T-helper 2 cell treated with Interferon-gamma antibody and Interleukin-4, amounts not matched to agents 100 ng/mL and 5 ng/mL, for 36 hours (primary cell): Measurements from ENCODE around the gene GPI. TPM values are rescaled to one million over a fixed set of nuclear protein-coding genes. Genes with fewer than 3 reads are reported as not detected.
"Not testable (repeated sequence)": the region's sequence is repeated elsewhere in the genome, so short reads cannot be mapped to it uniquely, and the experiment has no call there.

Experiments used
- intact Hi-C: fragments of 100-400 bp; cut with micrococcal nuclease; formaldehyde crosslinking; loops from one replicate; pipeline ENCODE4 v1.15.1; 2023
- total RNA-seq: library from RNA; stranded (reverse); gene quantifications from 2 replicates; pipeline ENCODE4 v1.2.3, GENCODE V29; 2022

GPI gene
- total RNA-seq, 1 donor from 2014 or later = 624 TPM

DNA sequence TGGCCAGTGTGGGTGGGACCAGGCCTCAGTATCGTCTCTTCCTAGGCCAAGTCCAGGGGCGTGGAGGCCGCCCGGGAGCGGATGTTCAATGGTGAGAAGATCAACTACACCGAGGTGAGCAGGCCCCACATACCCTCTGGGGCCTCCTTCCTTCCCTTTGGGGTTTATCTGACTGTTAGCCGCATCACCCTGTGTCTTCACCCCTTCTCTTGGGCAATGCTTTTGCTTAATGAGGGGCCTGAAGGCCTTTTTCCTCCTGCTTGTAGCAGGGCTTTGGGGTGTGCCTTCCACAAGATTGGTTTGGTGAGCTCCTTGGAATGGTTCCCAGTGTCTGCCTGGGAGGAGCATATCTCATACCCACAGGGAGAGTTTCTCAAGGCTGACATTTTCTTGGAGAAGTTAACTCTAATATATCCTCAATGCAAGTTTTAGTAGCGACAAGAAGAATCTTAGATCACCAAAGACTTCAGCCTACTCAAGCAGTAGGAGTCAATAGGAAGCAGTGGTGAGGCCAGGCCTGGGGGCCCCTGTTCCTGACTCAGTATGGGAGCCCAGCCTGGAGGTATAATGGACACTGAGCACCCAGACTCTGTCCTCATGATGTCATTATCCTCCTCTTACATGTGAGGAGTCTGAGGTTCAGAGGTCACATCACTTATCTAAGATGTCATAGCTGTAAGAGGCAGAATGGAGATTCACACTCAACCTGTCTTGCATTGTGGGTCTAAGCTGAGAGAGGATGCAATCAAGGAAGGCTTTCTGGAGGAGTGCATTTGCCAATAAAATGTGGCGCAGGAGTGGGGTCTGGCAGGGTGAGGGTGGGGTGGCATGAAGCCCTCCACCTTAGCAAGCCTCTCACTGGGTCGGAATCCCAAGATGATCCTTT is 2.0 kb downstream of the GPI start:
- intact Hi-C loops = no loop called here

DNA sequence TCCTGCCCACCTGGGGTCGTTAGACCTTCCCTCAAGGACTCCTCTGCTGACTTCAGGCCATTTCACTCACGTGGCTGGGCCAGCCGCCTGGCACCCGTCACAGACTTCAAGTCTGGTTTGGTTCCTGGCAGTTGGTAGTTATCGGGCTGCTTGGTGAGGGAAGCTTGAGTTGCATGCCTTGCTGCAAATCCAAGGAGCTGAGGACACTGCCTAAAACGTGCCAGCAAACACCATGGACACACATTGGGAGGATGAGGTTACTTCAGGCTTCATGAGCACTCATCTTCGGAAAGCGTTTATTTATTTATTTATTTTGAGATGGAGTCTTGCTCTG is 2.6 kb downstream of the GPI start:
- intact Hi-C loops = no loop called here

DNA sequence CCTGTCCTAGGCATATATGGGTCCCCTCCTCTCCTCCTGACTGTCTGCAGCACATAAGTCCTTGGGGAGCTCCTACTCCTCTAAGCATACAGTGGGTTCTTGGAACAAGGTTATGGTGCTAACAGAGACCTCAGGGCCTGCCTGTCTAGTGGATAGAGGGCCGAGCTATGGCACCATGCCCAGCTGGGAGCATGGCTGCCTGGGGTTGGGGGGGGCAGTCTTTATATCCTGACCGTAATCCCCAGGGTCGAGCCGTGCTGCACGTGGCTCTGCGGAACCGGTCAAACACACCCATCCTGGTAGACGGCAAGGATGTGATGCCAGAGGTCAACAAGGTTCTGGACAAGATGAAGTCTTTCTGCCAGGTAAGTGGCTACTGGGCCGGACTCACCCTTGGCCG is 3.3 kb downstream of the GPI start:
- intact Hi-C loops = no loop called here

DNA sequence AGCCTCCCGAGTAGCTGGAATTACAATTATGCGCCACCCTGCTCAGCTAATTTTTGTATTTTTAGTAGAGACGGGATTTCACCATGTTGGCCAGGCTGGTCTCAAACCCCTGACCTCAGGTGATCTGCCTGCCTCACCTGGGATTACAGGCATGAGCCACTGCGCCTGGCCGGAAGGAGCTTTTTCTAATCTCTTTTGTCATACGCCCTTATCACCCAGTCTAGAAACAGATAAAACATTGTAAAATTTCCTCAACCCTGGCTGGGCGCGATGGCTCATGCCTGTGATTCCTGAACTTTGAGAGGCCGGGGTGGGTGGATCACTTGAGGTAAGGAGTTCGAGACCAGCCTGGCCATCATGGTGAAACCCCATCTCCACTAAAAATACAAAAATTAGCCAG is 4.2 kb downstream of the GPI start:
- intact Hi-C loops = not testable (repeated sequence)

DNA sequence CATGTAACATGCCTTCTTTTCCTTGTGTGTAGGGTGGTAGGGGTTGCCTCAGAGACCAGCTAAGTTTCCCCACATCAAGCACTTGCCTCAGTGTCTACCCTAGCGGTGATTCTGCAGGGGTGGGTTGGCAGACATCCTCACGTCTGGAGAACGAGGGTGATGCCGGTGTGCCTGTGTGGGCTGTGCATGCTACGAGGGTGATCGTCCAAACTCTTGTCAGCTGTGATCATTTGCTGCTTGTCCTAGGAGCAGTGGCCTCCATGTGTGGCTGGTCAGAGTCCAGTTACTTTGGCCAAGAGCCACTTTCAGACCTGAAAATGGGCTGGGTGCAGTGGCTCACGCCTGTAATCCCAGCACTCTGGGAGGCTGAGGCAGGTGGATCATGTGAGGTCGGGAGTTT is 5.1 kb downstream of the GPI start:
- intact Hi-C loops = no loop called here

DNA sequence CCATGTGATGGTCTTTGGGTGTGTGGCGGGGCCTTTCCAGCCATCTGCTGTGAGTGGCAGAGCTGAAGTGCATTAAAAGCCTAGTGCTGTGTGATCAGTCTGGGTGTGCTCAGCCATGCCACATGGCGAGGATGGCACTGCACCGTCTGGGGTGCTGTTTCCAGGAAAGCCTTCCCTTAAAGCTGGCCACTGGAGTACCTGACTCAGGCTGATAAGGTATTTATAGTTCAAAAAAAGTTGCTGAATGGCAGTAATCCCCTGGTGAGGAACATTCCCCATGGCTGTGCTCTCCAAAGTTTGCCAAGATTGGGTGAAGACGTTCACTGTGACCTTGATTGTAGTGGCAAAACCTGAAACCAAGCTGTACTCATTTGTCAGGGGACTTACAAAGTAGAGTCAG is 6.0 kb downstream of the GPI start:
- intact Hi-C loops = no loop called here

DNA sequence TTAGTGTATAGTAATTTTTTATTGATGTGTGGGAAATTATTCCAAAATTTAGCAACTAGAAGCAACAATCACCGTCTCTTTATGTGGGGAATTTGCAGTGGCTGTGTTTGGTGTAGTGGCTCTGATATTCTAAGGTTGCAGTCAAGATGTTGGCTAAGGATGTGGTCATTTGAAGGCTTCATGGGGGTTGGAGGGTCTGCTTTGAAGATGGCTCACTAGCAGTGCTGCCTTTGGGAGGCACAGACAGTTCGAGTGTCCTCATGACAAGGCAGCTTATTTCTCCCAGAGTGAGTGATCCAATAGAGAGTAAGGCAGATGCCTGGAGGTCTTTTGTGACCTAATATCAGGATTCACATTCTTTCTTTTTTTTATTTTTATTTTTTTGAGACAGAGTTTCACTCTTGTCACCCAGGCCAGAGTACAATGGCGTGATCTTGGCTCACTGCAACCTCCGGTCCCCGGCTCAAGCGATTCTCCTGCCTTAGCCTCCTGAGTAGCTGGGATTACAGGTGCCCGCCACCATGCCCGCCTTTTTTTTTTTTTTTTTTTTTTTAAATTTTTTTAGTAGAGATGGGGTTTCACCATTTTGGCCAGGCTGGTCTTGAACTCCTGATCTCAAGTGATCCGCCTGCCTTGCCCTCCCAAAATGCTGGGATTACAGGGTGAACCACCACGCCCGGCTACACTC is 8.7 kb downstream of the GPI start:
- intact Hi-C loops = no loop called here

DNA sequence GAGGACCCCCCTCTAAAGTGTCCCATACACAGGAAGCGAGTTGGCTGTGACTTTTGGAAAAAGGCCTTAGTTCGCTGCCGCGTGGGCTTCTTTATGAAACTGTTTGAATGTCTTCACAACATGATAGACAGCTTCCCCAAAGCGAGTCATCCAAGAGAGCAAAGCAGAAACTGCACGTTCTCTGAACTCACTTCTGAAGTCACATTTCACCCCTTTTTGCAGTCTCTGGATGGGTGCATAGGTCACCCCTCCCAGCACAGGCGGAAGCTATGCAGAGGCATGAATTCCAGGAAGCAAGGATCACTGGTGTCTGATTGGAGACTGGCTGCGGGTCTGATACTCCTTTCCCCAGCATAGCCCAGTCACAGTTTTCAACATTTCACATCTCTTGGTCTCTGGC is 10.6 kb downstream of the GPI start:
- intact Hi-C loops = no loop called here

DNA sequence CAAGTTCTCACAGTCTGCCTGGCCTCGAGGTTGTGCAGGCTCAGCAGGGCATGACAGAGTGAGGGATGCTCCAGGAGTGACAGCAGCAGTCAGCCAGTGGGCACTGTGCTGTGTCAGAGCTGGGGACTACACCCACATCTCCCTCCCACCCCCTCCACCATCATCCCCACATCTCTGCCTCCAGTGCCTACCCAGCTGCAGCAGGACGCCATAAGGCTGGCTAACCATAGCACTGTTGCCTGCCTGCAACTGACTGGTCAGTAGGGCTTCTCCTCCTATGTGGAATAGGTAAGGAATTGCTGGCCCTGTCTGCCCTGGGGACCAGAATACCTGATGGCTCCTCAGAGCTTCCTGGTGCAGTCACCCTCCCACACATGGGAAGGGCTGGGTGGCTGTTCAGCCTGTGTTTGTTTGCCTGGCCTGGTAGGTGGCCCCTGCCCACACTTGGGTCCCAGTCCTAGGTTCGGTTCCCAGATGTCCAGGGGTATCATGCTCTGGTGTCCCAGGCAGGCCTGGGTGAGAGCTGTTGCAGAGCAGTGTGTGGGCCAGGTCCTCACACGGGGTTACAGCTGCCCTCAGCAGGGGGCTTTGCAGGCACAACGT is 15.7 kb downstream of the GPI start:
- intact Hi-C loops = no loop called here

DNA sequence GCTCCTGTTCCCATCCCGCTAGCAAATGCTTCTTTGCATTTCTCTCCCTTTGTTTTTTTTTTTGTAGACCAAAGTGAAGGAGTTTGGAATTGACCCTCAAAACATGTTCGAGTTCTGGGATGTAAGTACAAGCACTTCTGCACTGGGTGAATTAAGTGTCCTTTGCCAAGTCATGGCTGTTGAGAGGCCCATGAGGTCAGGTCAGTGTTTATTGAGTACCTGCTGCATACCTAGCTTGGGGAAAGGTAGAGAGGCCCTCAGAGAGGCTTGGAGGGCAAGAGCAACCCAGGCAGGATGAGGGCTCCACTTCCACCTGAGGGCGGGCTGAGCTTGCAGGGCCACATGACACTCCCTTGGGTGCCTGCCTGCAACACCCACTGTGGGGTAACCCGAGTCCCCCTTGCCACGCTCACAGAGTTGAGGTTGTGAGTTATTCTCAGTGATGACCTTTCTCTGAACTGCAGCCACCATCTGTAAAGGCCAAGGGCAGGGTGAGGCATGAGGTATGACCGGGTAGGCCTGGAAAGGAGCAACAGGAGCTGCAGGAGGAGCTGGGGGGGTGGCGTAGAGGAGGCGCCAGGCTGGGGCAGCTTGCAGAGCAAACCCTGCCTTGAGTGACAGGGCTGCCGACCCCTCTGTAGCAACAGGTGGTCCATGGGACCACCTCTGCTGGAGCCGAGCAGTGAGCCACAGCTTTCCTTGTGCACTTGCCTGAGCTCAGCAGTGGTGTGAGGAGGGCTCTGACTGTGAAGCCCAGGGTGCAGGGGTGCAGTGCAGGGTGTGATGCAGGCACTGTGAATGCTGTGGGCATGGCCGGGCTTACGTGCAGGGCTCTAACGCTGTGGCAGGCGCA is 16.6 kb downstream of the GPI start:
- intact Hi-C loops = no loop called here

DNA sequence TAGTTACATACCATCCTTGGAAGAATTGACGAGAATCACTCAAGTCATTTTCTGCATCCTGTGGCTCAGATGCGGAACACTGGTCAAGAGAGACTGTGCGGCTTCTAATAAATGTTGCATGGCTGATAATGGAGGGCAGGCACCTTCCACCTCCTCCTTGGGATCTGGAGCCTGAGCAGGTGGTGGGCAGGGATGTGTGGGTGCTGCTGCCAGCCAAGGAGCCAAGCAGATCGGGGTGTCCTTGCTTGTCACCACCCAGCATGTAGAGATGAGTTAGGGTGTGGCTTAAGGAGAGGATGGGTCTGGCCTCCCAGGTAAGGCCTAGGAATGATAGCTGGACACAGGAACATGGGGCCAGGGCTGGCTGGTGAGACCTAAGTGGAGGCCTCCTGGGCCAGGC is 17.5 kb downstream of the GPI start:
- intact Hi-C loops = no loop called here

DNA sequence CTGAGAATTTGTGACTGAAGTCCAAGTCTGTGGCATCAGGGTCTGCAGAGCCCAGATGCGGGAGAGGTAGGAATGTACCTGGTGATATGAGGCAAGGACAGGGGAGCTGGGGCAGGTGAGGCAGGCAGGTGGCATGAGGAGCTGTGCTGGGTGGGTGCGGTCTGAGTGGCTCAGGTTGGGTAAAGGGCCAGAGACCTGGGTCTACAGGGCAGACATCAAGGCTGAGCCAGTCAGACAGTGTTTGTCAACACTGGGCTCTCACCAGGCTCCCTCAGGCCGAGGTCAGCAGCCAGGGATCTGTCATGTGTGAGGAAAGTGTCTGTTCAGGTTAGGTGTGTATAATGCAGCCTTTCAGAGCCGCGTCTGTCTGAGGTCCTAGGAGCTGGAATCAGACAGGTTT is 18.6 kb downstream of the GPI start:
- intact Hi-C loops = no loop called here

DNA sequence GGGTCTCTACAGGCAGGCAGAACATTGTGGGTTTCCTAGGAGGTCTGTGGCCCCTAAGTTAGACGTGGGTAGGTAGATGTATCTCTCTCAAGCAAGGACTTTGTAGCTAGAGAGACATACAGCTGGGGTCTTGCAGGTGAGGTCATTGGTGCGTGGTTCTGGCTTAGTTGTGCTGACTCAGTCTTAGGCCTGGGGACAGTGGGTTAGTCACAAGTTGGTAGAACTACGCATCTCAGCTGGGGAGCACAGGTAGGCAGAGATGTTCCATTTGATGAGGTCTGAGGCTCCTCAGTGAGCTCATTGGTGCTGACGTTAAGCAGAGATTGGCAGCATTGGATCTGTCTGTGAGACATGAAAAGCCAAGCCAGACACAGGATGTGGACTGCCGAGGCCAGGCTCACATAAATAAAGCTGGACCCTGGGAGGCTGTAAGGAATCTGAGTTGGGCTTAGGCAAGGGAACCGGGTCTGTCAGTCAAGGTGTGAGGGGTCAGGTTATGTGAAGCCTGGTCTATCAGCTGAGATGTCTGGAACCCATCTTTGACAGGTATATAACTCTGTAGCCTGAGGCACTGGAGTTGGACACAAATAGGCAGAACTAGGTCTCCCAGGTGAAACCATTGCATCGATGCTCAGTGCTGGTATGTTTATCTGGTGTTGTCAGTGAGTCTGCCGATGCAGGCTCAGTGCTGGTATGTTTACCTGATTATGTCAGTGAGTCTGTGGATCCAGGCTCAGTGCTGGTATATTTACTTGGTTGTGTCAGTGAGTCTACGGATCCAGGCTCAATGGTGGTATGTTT is 21.8 kb downstream of the GPI start:
- intact Hi-C loops = loop anchor here (5.0 kb wide), 1 partner anchor 45 kb away; no protein-coding TSS in a partner anchor

DNA sequence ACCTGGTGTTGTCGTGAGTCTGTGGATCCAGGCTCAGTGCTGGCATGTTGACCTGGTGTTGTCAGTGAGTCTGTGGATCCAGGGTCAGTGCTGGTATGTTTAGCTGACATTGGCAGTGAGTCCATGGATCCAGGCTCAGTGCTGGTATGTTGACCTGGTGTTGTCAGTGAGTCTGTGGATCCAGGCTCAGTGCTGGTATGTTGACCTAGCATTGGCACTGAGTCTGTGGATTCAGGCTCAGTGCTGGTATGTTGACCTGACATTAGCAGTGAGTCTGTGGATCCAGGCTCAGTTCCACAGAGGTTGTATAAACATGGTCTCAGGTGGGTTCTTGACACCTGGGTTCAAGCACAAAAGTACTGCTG is 22.4 kb downstream of the GPI start:
- intact Hi-C loops = loop anchor here (5.0 kb wide), 1 partner anchor 45 kb away; no protein-coding TSS in a partner anchor

DNA sequence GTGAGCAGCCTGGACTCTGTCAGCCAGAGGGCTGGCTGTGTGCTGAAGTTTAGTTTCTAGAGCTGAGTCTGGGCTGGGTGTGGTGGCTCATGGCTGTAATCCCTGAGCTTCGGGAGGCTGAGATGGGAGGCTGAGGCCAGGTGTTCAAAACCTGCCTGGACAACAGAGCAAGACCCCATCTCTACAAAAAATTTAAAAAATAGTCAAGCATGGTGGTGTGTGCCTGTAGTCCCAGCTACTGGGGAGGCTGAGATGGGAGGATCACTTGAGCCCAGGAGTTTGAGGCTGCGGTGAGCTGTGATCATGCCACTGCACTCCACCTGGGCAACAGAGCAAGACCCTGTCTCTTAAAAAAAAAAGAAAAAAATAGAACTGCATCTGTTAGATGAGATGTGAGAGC is 23.7 kb downstream of the GPI start:
- intact Hi-C loops = loop anchor here (5.0 kb wide), 1 partner anchor 44 kb away; no protein-coding TSS in a partner anchor

DNA sequence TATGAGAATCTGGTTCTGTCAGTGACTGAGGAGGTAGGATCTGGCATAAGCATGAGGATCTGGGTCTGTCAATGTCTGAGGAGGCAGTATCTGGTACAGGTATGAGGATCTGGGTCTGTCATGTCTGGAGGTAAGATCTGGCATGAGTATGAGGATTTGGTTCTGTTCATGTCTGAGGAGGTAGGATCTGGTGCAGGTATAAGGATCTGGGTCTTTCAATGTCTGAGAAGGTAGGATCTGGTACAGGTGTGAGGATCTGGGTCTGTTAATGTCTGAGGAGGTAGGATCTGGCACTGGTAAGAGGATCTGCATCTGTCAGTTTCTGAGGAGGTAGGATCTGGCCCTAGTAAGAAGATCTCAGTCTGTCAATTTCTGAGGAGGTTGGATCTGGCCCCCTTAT is 26.8 kb downstream of the GPI start:
- intact Hi-C loops = no loop called here

DNA sequence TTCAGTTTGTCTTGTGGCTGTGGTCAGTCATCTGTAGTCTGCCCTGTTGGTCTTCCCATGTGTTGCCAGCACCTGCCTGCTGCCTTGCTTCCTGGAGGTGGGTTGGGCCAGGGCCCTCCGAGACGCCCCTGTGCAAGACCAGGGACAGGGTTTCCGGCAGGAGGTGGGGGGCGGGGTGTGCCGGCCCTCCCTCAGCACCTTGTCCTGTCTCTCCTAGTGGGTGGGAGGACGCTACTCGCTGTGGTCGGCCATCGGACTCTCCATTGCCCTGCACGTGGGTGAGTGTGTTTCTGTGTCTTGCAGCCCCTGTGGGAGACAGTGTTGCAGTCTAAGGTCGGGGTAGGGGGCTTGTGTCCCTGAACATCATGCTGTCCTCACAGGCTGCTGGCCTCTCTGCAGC is 28.0 kb downstream of the GPI start:
- intact Hi-C loops = no loop called here

DNA sequence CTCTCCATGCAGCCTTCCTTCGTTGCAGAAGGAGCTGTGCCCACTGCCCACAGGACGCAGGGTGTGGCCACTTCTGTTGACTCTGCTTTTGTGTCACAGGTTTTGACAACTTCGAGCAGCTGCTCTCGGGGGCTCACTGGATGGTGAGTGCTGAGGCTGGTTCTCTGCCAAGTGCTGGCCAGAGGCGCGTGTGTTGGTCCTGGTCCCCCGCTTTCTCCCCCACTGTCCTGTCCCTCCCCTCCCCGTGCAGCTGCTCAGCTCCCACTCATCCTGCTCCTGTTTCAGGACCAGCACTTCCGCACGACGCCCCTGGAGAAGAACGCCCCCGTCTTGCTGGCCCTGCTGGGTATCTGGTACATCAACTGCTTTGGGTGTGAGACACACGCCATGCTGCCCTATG is 28.6 kb downstream of the GPI start:
- intact Hi-C loops = no loop called here

DNA sequence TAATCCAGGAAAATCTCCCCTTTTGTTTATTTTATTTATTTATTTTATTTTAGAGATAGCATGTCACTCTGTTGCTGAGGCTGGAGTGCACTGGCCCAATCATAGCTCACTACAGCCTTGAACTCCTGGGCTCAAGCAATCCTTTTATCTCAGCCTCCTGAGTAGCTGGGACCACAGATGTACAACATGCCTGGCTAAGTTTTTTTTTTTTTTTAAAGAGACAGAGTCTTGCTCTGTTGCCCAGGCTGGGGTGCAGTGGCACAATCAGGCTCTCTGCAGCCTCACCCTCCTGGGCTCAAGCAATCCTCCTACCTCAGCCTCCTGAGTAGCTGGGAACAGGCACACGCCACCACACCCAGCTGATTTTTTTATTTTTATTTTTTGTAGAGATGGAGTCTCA is 32.9 kb downstream of the GPI start:
- intact Hi-C loops = no loop called here

DNA sequence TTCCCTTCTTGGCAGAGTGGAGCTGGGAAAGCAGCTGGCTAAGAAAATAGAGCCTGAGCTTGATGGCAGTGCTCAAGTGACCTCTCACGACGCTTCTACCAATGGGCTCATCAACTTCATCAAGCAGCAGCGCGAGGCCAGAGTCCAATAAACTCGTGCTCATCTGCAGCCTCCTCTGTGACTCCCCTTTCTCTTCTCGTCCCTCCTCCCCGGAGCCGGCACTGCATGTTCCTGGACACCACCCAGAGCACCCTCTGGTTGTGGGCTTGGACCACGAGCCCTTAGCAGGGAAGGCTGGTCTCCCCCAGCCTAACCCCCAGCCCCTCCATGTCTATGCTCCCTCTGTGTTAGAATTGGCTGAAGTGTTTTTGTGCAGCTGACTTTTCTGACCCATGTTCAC is 34.9 kb downstream of the GPI start:
- intact Hi-C loops = loop anchor here (10.0 kb wide), 1 partner anchor 225 kb away; the partner anchor contains the start of gene LSM14A

DNA sequence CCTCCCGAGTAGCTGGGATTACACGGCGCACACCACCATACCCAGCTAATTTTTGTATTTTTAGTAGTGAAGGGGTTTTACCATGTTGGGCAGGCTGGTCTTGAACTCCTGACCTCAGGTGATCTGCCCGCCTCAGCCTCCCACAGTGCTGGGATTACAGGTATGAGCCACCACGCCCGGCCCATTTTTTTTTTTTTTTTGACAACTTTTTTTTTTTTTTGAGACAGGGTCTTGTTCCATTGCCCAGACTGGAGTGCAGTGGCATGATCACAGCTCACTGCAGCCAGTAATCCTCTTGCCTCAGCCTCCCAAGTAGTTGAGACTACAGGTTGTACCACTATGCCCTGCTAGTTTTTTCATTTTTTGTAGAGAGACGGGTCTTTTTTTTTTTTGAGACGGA is 35.8 kb downstream of the GPI start:
- intact Hi-C loops = loop anchor here (10.0 kb wide), 1 partner anchor 226 kb away; the partner anchor contains the start of gene LSM14A
